ENCODE data around the gene HELQ.
A peak's percentile ranks its signal among the peaks of the same experiment; 100 is the strongest.

The HELQ gene

GRCh38 chr4:83364312-83364711 is 91.3 kb downstream of the HELQ start:
- DNase-seq, result no peak

GRCh38 chr4:83362492-83363329 is 92.9 kb downstream of the HELQ start:
- peak; percentile 10 for DNase-seq

DNA sequence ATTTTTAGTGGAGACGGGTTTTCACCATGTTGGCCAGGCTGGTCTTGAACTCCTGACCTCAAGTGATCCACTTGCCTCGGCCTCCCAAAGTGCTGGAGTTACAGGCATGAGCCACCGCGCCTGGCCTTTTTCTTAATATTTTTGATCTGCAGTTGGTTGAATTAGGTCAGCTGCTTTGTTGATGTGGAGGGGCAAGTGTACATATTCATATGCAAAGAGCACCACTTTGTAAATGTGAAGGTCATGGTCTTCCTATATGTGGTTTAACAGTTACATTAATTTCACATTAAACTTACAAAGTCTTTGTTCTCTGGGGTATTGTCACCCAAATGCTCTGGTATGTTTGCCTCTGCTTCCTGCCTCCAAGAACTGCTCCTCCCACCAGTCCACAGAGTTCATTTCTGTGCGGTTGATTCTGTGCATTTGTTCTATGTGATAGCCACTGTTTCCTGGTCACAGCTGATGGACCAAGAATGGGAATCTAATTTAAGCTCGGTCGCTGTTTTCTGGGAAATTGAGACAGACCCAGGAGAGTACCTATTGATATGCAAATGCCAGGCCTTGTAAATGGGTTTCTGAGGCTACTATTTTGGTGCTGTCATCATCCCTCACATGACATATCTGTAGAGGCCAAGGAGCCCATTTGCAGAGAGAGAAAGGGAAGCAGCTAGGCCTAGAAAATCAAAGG is 94.1 kb downstream of the HELQ start:
- DNase-seq, result no peak

DNA sequence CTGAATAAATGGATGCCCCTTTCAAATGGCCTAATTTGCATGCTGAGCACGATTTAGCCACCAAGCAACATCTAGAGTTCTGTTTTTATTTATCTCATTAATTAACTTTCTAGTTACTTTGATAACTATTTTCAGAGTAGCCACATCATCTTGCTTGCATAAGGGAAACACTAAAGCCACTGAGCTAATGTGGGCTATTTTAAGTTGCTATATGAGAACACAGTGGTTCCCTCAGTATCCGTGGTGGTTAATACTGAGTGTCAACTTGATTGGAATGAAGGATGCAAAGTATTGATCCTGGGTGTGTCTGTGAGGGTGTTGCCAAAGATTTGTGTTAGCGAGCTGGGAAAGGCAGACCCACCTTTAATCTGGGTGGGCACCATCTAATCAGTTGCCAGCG is 95.6 kb downstream of the HELQ start:
- DNase-seq, result no peak

GRCh38 chr4:83358410-83358809 is 97.2 kb downstream of the HELQ start:
- no peak for DNase-seq

Measured in CD4-positive, alpha-beta T cell treated with Interleukin-10 for 1 hour (primary cell).